SHP77 treated with DMSO at 0.1 percent for 48 hours (cell line): ENCODE data around the gene ARHGDIB.

ENCODE experiments used
- DNase-seq: peaks from one replicate; lab custom pipeline; 2025; lab: John Stamatoyannopoulos, UW

Gene ARHGDIB

DNA sequence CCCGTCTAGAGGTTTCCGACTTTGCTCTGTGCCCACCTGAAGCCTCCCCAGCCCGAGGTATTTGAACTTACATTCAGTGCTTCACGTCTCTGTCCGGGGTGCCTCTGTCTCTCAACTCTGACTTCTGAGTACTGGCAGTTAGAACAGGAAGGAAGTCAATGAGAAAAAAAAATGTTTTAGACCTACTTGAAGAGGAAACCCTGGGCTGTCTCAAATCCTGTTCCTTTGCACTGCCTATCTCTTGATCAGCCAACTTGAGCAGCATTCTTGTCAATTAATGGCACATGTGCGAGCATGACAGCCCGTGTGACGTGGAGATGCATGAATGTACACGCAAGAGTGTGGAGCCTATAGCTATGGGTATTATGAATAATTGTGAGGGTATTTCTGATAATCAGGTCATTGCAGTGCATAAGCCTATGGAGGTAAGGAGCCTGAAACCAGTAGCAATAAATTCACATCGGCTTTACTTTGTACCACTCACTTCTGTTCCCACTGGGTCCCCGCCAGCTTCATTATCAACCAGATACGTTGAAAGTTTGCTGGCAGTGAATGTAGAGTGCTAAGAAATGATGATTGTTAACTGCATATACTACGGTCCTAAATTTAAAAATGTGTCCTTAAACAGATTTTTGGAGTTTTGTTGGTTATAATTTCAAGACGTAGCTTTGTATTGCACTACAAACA, at the start of gene ARHGDIB:
Gene ARHGDIB, minus strand, starts transcription at position 136 of the 687 bp plus-strand sequence. CDS start 10,889 bp downstream, outside the sequence.
- no peak for DNase-seq

DNA sequence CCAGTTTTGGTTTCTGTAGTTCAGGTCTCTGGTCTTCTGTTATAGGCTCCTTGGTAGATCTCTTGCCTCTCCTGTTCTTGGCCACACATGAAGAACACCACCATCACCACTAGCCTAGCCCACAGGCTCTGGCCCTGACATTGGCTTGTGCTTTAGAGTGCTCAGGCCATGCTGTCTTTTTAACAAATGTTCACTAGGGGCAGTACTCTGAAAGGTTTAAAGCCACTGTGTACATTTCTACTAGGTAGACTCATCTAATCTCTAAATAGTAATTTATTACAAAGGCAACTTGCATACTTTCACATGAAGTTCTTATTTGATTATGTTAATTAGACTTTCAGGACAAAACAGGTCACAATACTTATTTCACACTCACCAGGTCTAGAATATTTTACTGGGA, 49.8 kb upstream of the ARHGDIB start:
- no peak for DNase-seq

DNA sequence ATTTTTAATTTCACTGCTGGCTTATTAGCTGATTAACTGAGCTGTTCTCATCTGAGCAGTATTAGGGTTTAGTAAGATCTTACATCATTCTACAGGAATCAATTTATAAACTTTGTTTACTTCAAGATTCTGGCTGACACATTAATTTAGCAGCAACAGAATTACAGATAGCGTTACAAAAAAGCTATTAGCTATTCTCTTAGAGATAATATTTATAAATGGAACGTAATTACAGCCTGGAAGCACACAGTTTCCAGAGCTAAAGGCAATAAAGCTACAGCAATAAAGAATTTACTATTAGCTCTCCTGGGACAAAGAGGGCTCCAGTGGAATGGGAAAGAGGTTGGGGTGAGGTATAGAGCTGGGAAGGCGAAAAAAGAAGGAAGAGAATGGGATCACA, 46.1 kb upstream of the ARHGDIB start:
- no peak for DNase-seq

DNA sequence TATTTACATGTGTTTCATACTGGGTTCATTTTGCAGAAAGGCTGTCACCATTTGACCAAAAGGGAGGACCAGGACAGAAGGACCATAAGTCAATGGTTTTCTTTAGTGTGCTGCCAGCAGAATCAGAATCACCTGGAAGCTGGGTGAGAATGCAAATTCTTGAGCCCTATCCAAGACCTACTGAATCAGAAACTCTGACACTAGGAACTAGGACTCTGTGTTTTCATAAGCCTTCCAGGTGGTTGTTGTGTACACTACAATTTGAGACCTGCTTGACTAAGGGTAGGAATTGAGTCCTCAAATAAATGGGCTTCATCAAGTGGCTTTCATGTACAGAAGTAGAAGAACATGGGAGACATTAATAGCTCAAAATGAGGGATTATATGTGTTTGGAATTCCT, 43.7 kb upstream of the ARHGDIB start:
- DNase-seq = no peak

DNA sequence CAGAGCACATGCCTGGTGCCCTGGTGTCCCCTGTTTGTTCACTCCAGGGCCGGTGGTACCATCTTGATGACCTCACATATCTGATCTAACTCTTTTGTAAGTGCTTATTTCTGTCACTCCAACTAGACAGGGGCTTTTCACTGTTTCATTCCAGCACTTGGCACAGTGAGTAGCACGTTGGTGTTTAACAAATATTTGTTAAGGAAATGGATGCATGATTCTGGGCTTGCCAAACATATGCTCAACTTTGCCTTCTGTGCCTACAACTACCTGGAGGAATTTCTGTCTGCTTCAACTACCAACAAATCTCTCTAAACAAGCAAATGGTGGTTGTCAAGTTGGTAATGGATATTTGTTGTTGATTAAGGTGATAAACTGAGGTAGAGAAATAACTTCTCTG, 43.0 kb upstream of the ARHGDIB start:
- no peak for DNase-seq

DNA sequence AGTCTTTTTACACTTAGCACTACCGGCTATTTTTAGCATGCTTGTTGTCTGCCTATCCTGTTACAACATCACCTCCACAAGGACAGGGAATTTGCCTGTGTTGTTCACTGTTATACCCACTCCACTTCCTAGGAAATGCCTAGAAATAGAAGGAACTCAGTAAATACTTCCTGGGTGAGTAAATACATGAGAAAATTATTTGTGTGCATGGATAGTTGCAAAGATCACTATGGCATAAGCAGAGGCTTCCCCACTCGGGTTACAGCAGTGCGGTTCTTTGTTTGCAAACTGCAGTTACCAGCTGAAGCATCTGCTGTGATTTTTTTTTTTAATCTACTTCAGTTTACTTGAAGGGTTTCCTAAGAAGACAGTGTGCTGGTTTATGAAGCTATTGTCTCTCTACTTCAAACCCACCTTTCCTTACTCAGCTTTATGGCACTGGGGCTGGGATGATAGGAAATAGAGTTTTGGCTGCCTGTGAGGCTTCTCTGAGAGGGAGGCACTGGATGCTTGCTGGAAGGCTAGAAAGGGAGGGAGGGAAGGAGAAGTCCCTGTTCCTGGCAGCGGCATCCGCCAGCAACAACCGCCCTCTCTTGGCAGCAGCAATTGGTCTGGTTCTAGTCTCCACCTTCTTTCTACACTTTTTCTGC, 40.5 kb upstream of the ARHGDIB start:
- no peak for DNase-seq

DNA sequence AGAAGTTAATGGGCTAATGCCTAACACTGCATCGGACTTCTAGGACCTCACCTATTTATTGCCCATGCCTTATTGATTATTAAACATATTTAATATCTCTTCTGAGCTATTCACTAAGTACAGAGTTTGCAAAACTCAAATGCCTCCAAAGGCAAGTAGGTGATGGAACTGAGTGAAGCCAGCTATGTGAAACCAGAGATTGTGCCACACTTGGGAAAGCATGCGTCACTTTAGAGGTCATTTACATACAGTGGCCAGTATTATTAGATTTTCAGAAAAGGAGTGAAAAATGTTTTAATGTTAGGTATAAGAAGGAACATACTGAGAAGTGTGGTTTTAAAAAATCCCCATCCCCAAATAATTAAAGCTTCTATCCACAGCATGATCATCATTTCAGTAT, 39.2 kb upstream of the ARHGDIB start:
- no peak for DNase-seq

DNA sequence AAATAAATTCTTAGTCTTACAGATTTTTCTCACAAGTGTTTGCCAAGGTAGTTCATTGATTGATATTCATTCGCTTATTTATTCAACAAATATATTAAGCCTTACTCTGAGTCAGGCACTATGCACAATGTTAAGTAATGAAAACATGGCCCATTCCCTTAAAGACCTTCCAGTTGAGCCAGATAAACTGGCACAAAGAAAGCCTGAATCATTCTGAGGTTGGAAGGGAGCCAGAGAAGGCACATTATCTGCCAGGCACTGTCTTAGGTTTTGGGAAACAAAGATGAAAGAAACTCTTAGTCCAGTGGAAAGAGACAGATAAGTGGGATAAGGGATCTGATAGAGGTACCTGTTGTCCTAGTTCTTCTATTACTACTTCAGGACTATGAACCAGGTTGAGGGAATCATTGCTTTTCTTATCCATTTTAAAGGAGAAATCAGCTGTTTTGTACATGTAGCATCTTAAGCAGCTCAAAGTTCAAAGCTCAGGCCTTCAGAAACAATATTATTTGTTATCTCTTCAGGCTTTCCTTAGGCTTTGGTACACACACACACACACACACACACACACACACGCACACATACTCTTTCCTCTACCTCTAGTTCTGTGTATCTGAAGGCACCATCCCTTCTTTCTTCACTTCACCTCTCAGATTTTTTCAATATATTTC, 38.4 kb upstream of the ARHGDIB start:
- DNase-seq = no peak

DNA sequence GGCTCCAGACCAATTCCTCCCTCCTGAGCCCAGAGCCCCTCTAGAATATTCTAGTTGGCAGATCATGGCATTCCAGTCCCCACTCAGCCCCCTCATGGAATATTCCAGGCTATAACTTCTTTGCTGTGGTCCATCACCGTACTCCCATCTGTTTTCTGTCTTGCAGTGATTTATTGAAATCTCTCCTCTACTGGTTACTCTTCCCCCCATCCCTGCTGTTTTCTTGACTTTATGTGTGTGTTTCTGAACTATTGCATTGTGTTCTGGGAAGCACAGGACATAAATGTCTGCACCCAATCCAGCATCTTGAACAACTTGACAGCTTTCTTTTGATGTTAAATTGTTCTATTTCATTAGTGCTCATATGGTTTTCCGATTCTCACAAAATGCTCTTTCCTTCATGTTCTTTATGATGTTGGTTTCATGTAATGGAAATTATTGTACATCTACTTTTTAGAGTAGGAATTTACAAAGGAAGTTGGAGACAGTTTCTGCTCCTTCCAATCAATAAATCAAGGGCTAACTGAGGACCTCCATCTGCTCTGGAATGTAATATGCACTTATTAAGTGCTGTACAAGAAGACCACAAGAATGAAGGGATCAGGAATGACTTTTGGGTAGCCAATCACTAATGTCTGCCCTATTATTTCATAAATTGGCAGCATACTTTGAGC, 37.8 kb upstream of the ARHGDIB start:
- DNase-seq = no peak

DNA sequence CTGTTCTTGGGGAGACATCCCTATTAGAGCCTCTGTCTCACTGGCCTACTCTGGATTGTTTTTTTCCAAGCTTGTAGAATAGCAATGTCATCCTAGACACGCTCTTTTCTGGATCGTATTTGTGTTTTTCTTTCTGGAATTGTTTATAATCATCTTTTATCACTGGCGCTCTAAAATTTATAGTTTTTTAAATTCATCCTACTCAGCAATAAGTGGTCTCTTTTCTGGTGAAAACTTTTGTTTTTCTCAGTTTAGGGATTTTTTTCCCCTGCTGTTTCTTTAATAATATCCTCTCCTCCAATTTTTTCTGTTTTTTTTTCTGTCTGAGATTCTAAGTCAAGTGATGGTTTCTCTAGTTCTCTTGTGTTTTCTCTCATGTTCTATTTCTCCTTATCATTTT, 36.6 kb upstream of the ARHGDIB start:
- DNase-seq = no peak

DNA sequence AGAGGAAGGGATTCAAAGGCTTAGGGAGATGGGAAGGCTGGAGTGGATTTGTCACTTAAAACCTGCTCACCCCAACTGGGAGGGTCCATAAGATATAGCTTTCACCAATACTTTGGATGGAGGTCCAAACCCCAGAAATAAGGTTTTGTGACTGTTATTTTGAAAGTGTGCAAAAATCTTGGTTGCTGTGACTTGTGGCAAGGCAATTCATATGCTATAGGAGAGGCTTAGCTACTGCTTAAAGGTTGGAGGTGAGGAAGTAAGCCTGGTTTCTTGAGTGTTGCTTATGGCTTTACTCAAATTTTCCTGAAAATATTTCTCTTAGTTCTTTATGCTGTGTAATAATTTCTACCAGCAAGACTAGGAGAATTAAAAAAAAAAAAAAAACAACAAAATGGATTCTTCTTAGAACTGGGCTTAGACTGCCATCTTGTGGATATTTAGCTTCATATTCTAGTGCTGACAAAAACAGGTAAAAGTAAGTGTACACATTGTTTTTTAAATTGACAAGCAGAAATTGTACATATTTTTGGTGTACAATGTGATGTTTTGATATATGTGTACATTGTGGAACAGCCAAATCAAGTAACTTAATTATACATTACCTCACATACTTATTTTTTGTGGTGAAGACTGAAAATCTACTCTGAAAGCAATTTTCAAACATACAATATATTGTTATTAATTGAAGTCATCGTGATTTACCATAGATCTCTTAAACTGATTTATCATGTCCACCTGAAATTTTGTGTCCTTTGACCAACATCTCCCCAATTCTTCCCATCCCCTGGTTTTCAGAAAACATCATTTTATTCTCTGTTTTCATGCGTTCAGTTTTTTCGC, 34.4 kb upstream of the ARHGDIB start:
- DNase-seq = no peak

DNA sequence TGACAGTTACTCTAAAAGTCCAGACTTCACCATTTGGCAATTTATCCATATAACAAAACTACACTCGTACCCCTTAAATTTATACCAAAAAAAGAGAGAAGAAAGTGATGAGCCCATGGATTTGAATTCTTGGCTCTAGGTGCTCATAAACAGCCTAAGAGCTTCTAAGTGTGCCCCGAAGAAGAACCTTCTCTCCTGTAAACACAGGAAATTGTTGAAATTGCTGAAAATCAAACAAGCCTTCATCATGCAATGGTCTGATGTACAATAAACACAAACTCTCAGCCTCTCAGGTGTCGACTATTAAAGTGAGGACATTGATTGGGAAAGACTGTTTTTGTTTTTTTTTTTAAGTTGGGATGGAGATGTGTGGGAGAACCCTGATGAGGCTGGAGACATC, 33.2 kb upstream of the ARHGDIB start:
- DNase-seq = no peak

DNA sequence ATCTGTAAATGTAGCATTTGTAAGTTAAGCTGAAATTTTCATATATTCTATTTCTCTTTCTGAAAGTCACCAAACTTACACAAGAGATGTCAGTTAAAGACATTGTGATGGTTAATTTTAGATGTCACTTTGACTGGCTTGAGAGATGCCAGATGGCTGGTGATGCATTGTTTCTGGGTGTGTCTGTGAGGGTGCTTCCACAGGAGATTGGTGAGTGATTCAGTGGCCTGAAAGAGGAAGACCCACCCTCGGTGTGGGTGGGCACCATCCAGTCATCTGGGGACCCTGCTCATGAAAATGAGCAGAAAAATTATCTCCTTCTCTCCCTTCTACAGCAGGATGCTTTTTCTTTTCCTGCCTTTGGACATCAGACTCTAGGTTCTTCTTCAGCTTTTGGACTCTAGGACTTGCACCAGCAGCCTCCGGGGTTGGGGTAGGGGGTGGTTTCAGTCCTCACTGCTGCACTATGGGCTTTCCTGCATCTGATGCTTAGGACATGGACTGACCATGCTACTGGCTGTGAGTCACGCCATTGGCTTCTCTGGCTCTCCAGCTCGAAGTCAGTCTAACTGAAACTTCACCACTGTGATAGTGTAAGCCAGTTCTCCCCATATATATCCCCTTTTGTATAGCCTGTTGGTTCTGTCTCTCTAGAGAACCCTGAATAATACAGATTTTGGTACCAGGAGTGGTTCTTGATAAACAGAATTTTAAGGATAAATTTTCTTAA, 32.3 kb upstream of the ARHGDIB start:
- DNase-seq = no peak

DNA sequence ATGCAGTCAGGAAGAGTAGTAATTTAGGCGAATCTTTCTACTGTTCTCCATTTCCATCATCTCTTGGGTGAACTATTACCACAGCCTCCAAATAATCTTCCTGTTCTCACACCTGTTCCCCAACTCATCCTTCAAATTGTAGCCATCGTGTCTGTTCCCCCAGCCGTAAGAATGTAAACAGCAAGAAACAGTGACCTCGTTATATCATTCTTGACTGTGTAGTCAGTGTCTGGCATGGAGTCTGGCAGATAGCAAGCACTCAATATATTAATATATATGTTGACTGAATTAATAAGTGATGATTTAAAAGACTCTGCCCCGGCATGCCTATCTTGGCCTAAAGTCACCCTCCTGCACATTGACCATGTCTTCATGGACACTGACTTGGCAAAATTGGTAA, 31.7 kb upstream of the ARHGDIB start:
- no peak for DNase-seq

DNA sequence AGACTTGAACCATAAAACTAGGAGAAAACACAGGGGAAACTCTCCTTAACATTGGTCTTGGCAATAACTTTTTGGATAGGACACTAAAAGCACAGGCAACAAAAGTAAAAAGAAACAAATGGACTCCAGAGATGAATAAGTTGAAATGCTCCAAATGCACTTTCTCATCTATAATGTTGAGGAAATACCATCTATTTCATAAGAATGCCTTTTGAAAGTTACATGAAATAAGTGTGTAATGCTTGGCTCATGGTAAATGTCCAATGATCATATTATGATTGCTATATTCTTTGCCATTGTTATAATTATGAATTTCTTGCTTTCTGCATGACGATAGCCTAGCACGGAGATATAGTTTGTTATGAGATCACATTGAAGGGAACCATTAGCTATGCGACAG, 31.3 kb upstream of the ARHGDIB start:
- DNase-seq = no peak

DNA sequence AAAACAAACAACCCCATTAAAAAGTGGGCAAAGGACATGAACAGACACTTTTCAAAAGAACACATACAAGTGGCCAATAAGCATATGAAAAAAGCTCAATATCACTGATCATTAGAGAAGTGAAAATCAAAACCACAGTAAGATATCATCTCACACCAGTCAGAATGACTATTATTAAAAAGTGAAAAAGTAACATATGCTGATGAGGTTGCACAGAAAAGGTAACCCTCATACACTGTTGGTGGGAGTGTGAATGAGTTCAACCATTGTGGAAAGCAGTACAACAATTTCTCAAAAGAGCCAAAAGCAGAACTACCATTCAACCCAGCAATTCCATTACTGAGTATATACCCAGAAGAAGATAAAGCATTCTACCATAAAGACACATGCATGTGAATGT, 29.7 kb upstream of the ARHGDIB start:
- DNase-seq = no peak

DNA sequence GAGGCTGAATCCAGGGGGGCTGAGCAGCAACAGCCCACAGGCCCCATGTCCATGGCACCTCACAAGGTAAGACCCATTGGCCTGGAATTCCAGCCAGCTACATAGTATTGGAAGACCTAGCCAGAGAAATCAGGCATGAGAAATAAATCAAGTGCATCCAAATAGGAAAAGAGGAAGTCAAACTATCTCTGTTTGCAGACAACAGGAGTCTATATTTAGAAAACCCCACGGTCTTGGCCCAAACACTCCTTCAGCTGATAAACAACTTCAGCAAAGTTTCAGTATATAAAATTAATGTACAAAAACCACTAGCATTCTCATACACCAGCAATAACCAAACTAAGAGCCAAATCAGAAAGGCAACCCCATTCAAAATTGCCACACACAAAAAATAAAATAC, 28.4 kb upstream of the ARHGDIB start:
- no peak for DNase-seq

DNA sequence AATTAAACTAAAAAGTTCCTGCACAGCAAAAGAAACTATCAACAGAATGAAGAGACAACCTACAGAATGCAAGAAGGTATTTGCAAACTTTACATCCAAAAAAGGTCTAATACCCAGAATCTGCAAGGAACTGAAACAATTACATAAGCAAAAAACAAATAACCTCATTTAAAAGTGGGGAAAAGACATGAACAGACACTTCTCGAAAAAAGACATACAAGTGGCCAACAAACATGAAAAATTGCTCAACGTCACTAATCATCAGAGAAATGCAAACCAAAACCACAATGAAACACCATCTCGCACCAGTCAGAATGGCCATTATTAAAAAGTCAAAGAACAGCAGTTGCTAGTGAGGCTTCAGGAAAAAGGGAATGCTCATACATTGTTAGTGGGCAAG, 26.6 kb upstream of the ARHGDIB start:
- no peak for DNase-seq

DNA sequence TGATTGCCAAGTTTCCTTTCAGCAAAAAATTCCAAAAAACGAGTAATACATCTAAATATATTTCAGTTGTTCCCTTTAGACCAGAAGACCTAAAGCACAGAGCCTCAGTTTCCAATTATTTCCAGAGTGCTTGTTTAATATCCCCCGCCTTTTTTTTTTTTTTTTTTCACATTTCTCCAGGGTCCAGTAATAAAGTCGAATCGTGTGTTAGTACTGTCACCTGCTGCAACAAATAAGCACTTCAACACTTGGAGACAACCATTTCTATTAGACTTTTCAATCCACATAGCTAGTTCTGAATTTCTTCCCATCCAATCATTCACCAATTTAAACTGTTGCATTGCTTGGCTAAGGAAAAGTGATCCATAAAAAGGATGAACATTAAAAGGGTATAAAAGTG, 25.0 kb upstream of the ARHGDIB start:
- DNase-seq = no peak

DNA sequence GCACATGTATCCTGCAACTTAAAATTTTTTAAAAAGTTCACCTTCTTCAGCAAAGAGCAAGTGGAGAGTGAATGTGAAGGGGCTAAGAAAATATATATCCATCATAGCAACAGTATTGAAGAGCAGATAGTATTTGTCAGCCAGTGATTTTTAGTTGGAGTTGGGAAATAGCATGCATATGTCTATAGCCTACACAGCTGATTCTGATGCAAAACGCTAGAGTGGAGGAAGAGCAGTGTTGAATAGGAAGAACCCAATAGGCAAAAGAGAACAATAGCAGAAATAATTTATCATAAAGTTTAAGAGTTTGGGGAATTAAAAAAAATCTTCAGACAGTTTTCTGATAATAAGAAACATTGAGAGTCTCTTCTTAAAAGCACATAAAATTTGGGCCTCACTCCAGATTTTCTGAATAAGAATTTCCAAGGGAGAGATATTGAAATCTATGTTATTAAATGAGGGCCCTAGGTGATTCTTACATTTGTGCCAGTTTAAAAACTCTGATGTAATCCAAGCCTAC, 23.4 kb upstream of the ARHGDIB start:
- no peak for DNase-seq

DNA sequence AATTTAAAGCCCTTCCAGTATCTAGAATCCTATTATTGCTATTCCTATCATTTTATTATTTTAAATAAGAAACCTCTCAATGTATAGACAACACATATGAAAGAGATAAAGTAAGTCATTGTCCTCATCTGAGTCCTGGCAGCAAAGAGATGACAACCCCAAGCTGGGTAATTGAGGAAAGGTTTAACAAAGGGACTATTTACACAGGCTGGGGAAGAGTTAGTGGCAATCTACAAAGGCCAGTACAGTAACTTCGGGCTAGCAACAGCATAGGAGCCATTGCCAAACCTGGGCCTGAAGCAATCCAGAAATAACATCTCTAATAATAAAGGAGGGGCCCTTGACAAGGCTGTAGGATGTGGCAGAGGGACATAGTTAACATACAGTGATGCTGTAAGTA, 22.6 kb upstream of the ARHGDIB start:
- DNase-seq = no peak
